Activated B cell treated with CpG ODN at 0.5 μM for 24 hours (primary cell): ENCODE measurements around the gene ZSCAN32. TPM values are rescaled to one million over a fixed set of nuclear protein-coding genes. Genes with fewer than 3 reads are reported as not detected.

Experiments used
- ATAC-seq: fragments of 200-7000 bp; cut with Tn5 transposase; one replicate; pipeline ENCODE4 v1.10.0; 2021; ENCODE audit warnings: low read depth, mild to moderate bottlenecking, moderate library complexity
- CTCF ChIA-PET: fragments of 350-600 bp; sonication (Branson Sonifier 250); formaldehyde crosslinking; loops from one replicate; lab custom pipeline; 2021; ENCODE audit warnings: antibody characterized with exemption; lab: Charles Lee
- POLR2A ChIA-PET: fragments of 350-600 bp; sonication (Branson Sonifier 250); formaldehyde crosslinking; loops from one replicate; lab custom pipeline; 2021; ENCODE audit warnings: antibody characterized with exemption; lab: Charles Lee
- DNase-seq: peaks from one replicate; pipeline ENCODE4 v3.0.0; 2022
- H3K27ac Mint-ChIP-seq: one replicate; pipeline ENCODE4 v1.8.0; 2020; ENCODE audit warnings: mixed read lengths
- H3K27me3 Mint-ChIP-seq: one replicate; pipeline ENCODE4 v1.8.0; 2021; ENCODE audit warnings: mixed read lengths
- H3K36me3 Mint-ChIP-seq: one replicate; pipeline ENCODE4 v1.8.0; 2021; ENCODE audit warnings: low read depth, mixed read lengths
- H3K4me1 Mint-ChIP-seq: one replicate; pipeline ENCODE4 v1.8.0; 2021; ENCODE audit warnings: mixed read lengths
- H3K4me3 Mint-ChIP-seq: one replicate; pipeline ENCODE4 v1.8.0; 2020; ENCODE audit warnings: mild to moderate bottlenecking, mixed read lengths
- H3K9me3 Mint-ChIP-seq: one replicate; pipeline ENCODE4 v1.8.0; 2020; ENCODE audit warnings: mixed read lengths
- CTCF ChIP-seq: fragments of 200-600 bp; IDR thresholded peaks from one replicate; pipeline ENCODE4 v1.8.0; 2022; ENCODE audit warnings: antibody characterized with exemption, mild to moderate bottlenecking
- intact Hi-C: fragments of 100-400 bp; cut with micrococcal nuclease; formaldehyde crosslinking; loops from one replicate; pipeline ENCODE4 v1.15.1; 2024
- total RNA-seq: library from RNA; stranded (reverse); gene quantifications from 2 replicates; pipeline ENCODE4 v1.2.3, GENCODE V29; 2022

Gene ZSCAN32
- total RNA-seq, 1 donor from 2014 or later = 21.7 TPM

GRCh38 chr16:3348547-3349167, 52.1 kb downstream of the ZSCAN32 start:
- H3K27ac Mint-ChIP-seq = no peak overlapping the region
- peaks cover 5% of the 10 kb centered on the region for H3K4me1 Mint-ChIP-seq
- H3K27me3 Mint-ChIP-seq = no peaks in the 10 kb centered on the region
- no peak for TF ChIP-seq CTCF
- H3K36me3 Mint-ChIP-seq = no peaks in the 10 kb centered on the region
- intact Hi-C loops = no loop called here
- POLR2A ChIA-PET = no interaction called here
- DNase-seq = no peak
- CTCF ChIA-PET = no interaction called here
- no peak for ATAC-seq
- H3K4me3 Mint-ChIP-seq = no peak overlapping the region
- peaks cover 2% of the 10 kb centered on the region for H3K9me3 Mint-ChIP-seq

- no peak overlapping the region for H3K4me3 Mint-ChIP-seq
- H3K36me3 Mint-ChIP-seq = no peaks in the 10 kb centered on the region
- intact Hi-C loops = no loop called here
- ChIA-PET CTCF (no interaction called here), POLR2A (no interaction called here)
- H3K27ac Mint-ChIP-seq = no peak overlapping the region
- peaks cover 2% of the 10 kb centered on the region for H3K9me3 Mint-ChIP-seq
- no peak for DNase-seq
- ATAC-seq = no peak
- H3K27me3 Mint-ChIP-seq = no peaks in the 10 kb centered on the region
- no peak for TF ChIP-seq CTCF
- H3K4me1 Mint-ChIP-seq = peaks cover 4% of the 10 kb centered on the region
Observed at GRCh38 chr16:3347586-3347985, 53.2 kb downstream of the ZSCAN32 start.

GRCh38 chr16:3346041-3346440, 54.8 kb downstream of the ZSCAN32 start:
- Mint-ChIP-seq H3K36me3 (no peaks in the 10 kb centered on the region), H3K4me3 (no peak overlapping the region), H3K27me3 (no peaks in the 10 kb centered on the region), H3K9me3 (peaks cover 2% of the 10 kb centered on the region), H3K27ac (no peak overlapping the region), H3K4me1 (peaks cover 4% of the 10 kb centered on the region)
- TF ChIP-seq CTCF = no peak
- CTCF ChIA-PET = no interaction called here
- ATAC-seq (no peak), DNase-seq (no peak)
- POLR2A ChIA-PET = no interaction called here
- intact Hi-C loops = no loop called here

Other genes starting within 250 kb of the ZSCAN32 start
- gene OR1F1, start 212.8 kb downstream of the ZSCAN32 start, total RNA-seq = not detected in 2 replicates
- gene ZNF200, start 165.8 kb downstream of the ZSCAN32 start, total RNA-seq = 13.6 and 15.1 TPM in 2 replicates
- not detected in 2 replicates for gene MEFV, start 144.4 kb downstream of the ZSCAN32 start, total RNA-seq
- 42.7 and 42.9 TPM in 2 replicates for gene ZNF263, start 117.5 kb downstream of the ZSCAN32 start, total RNA-seq
- 6.7 and 11.0 TPM in 2 replicates for gene TIGD7, start 95.6 kb downstream of the ZSCAN32 start, total RNA-seq
- gene ZNF75A, start 95.5 kb downstream of the ZSCAN32 start, total RNA-seq = 84.0 and 97.9 TPM in 2 replicates
- gene OR2C1, start 45.1 kb downstream of the ZSCAN32 start, total RNA-seq = 0.80 and 0.81 TPM in 2 replicates
- gene ZNF174, start 211 bp upstream of the ZSCAN32 start, total RNA-seq = 9.0 and 10.4 TPM in 2 replicates
- gene ZNF597, start 42.5 kb upstream of the ZSCAN32 start, total RNA-seq = 3.6 and 4.2 TPM in 2 replicates
- gene NAA60, start 42.7 kb upstream of the ZSCAN32 start, total RNA-seq = 44.1 and 48.0 TPM in 2 replicates
- gene C16orf90, start 94.5 kb upstream of the ZSCAN32 start, total RNA-seq = not detected in 2 replicates
- gene CLUAP1, start 100.0 kb upstream of the ZSCAN32 start, total RNA-seq = 8.5 and 10.5 TPM in 2 replicates
- 18.5 and 22.2 TPM in 2 replicates for gene NLRC3, start 176.4 kb upstream of the ZSCAN32 start, total RNA-seq
- gene SLX4, start 210.6 kb upstream of the ZSCAN32 start, total RNA-seq = 11.4 and 13.0 TPM in 2 replicates